Measurements from ENCODE around the gene URB1. TPM values are rescaled to one million over a fixed set of nuclear protein-coding genes. Genes with fewer than 3 reads are reported as not detected.

URB1 gene
- polyA plus RNA-seq, 1 donor (not counting 4 experiments of a cell fraction or from before 2014, with no cell fraction given): 9.0 TPM

- Histone ChIP-seq H3K9me1 (ENCODE audit: control insufficient read depth, extremely low read depth, insufficient read depth, low read length) (no peaks in the 10 kb centered on the region), H3K4me1 (ENCODE audit: control insufficient read depth, extremely low read depth, insufficient read depth, low read length) (no peaks in the 10 kb centered on the region), H4K20me1 (ENCODE audit: control insufficient read depth, extremely low read depth, insufficient read depth, low read length) (no peaks in the 10 kb centered on the region), H3K9me3 (ENCODE audit: control insufficient read depth, low read depth, low read length) (no peaks in the 10 kb centered on the region), H2AFZ (ENCODE audit: control insufficient read depth, low read length) (no peak overlapping the region), H3K27me3 (ENCODE audit: control insufficient read depth, extremely low read depth, insufficient read depth, low read length) (no peaks in the 10 kb centered on the region), H3K4me2 (ENCODE audit: control insufficient read depth, extremely low read depth, insufficient read depth, low read depth, low read length) (no peak overlapping the region), H3K4me3 (ENCODE audit: control insufficient read depth in 2 of 3, extremely low read depth in 1 of 3, insufficient read depth in 2 of 3, low read depth in 1 of 3, low read length in 3 of 3) (no peak overlapping the region), H3K27ac (ENCODE audit: control insufficient read depth, insufficient read depth, low read length) (no peak overlapping the region), H3K79me2 (ENCODE audit: control insufficient read depth, insufficient read depth, low read length) (no peaks in the 10 kb centered on the region), H3K36me3 (ENCODE audit: control insufficient read depth in 2 of 2, extremely low read depth in 1 of 2, insufficient read depth in 2 of 2, low read length in 2 of 2) (peaks cover 39 to 47% of the 10 kb centered on the region in 2 experiments), H3K9ac (ENCODE audit: control insufficient read depth, extremely low read depth, insufficient read depth, low read length) (no peak overlapping the region)
- TF ChIP-seq EZH2 (IDR thresholded peaks at IDR 0.05; ENCODE audit: low read length) (no peak), CTCF (optimal IDR thresholded peaks at IDR 0.05 in 1 of 3, IDR thresholded peaks at IDR 0.05 in 1 of 3, conservative IDR thresholded peaks at IDR 0.05 in 1 of 3; ENCODE audit: extremely low read depth in 1 of 3, insufficient read depth in 2 of 3, low read length in 3 of 3) (no peak)
- FAIRE-seq (no peak), DNase-seq (ENCODE audit: low read depth, low spot score) (no peak)
- dilution Hi-C loops (cut with MboI; ENCODE audit: extremely low pct_ligation_motif_present, low sequenced_read_pairs): no loop called here
These were observed 63.0 kb downstream of the URB1 start for GRCh38 chr21:32329776-32330175.

GRCh38 chr21:32329331-32329730 lies 63.5 kb downstream of the URB1 start:
- Histone ChIP-seq H2AFZ (ENCODE audit: control insufficient read depth, low read length) (no peak overlapping the region), H3K27ac (ENCODE audit: control insufficient read depth, insufficient read depth, low read length) (no peak overlapping the region), H3K9me3 (ENCODE audit: control insufficient read depth, low read depth, low read length) (no peaks in the 10 kb centered on the region), H3K4me3 (ENCODE audit: control insufficient read depth in 2 of 3, extremely low read depth in 1 of 3, insufficient read depth in 2 of 3, low read depth in 1 of 3, low read length in 3 of 3) (no peak overlapping the region), H4K20me1 (ENCODE audit: control insufficient read depth, extremely low read depth, insufficient read depth, low read length) (no peaks in the 10 kb centered on the region), H3K4me1 (ENCODE audit: control insufficient read depth, extremely low read depth, insufficient read depth, low read length) (no peaks in the 10 kb centered on the region), H3K79me2 (ENCODE audit: control insufficient read depth, insufficient read depth, low read length) (no peaks in the 10 kb centered on the region), H3K4me2 (ENCODE audit: control insufficient read depth, extremely low read depth, insufficient read depth, low read depth, low read length) (no peak overlapping the region), H3K9ac (ENCODE audit: control insufficient read depth, extremely low read depth, insufficient read depth, low read length) (no peak overlapping the region), H3K36me3 (ENCODE audit: control insufficient read depth in 2 of 2, extremely low read depth in 1 of 2, insufficient read depth in 2 of 2, low read length in 2 of 2) (peaks cover 38 to 51% of the 10 kb centered on the region in 2 experiments), H3K27me3 (ENCODE audit: control insufficient read depth, extremely low read depth, insufficient read depth, low read length) (no peaks in the 10 kb centered on the region), H3K9me1 (ENCODE audit: control insufficient read depth, extremely low read depth, insufficient read depth, low read length) (no peaks in the 10 kb centered on the region)
- FAIRE-seq (no peak), DNase-seq (ENCODE audit: low read depth, low spot score) (no peak)
- TF ChIP-seq EZH2 (IDR thresholded peaks at IDR 0.05; ENCODE audit: low read length): no peak
- dilution Hi-C loops (cut with MboI; ENCODE audit: extremely low pct_ligation_motif_present, low sequenced_read_pairs): no loop called here

GRCh38 chr21:32328595-32328994 lies 64.2 kb downstream of the URB1 start:
- Histone ChIP-seq H3K27me3 (ENCODE audit: control insufficient read depth, extremely low read depth, insufficient read depth, low read length) (no peaks in the 10 kb centered on the region), H4K20me1 (ENCODE audit: control insufficient read depth, extremely low read depth, insufficient read depth, low read length) (no peaks in the 10 kb centered on the region), H3K4me1 (ENCODE audit: control insufficient read depth, extremely low read depth, insufficient read depth, low read length) (no peaks in the 10 kb centered on the region), H3K9ac (ENCODE audit: control insufficient read depth, extremely low read depth, insufficient read depth, low read length) (no peak overlapping the region), H3K79me2 (ENCODE audit: control insufficient read depth, insufficient read depth, low read length) (no peaks in the 10 kb centered on the region), H3K4me3 (ENCODE audit: control insufficient read depth in 2 of 3, extremely low read depth in 1 of 3, insufficient read depth in 2 of 3, low read depth in 1 of 3, low read length in 3 of 3) (no peak overlapping the region), H2AFZ (ENCODE audit: control insufficient read depth, low read length) (no peak overlapping the region), H3K9me3 (ENCODE audit: control insufficient read depth, low read depth, low read length) (no peaks in the 10 kb centered on the region), H3K9me1 (ENCODE audit: control insufficient read depth, extremely low read depth, insufficient read depth, low read length) (no peaks in the 10 kb centered on the region), H3K27ac (ENCODE audit: control insufficient read depth, insufficient read depth, low read length) (no peak overlapping the region), H3K36me3 (ENCODE audit: control insufficient read depth in 2 of 2, extremely low read depth in 1 of 2, insufficient read depth in 2 of 2, low read length in 2 of 2) (peaks cover 38 to 52% of the 10 kb centered on the region in 2 experiments), H3K4me2 (ENCODE audit: control insufficient read depth, extremely low read depth, insufficient read depth, low read depth, low read length) (no peak overlapping the region)
- FAIRE-seq (no peak), DNase-seq (ENCODE audit: low read depth, low spot score) (no peak)
- dilution Hi-C loops (cut with MboI; ENCODE audit: extremely low pct_ligation_motif_present, low sequenced_read_pairs): no loop called here
- no peak for TF ChIP-seq EZH2 (IDR thresholded peaks at IDR 0.05; ENCODE audit: low read length)
- no peak for TF ChIP-seq CTCF (optimal IDR thresholded peaks at IDR 0.05 in 1 of 3, IDR thresholded peaks at IDR 0.05 in 1 of 3, conservative IDR thresholded peaks at IDR 0.05 in 1 of 3; ENCODE audit: extremely low read depth in 1 of 3, insufficient read depth in 2 of 3, low read length in 3 of 3)

All from keratinocyte (primary cell).